Activated CD4-positive, alpha-beta T cell treated with anti-CD3 and anti-CD28 coated beads, Interleukin-2, Interleukin-4, amounts not matched to agents 100 ng/mL and 50 ng/mL, durations not matched to agents 16 hours and 8 hours (primary cell): Measurements from ENCODE around the gene NCOA7.
A peak's percentile ranks its signal among the peaks of the same experiment; 100 is the strongest.
"Not testable (repeated sequence)": the region's sequence is repeated elsewhere in the genome, so short reads cannot be mapped to it uniquely, and the experiment has no call there.

Experiments used
- DNase-seq: peaks from one replicate; pipeline ENCODE4 v3.0.0-alpha.2; 2020; ENCODE audit warnings: low spot score

Gene NCOA7

DNA sequence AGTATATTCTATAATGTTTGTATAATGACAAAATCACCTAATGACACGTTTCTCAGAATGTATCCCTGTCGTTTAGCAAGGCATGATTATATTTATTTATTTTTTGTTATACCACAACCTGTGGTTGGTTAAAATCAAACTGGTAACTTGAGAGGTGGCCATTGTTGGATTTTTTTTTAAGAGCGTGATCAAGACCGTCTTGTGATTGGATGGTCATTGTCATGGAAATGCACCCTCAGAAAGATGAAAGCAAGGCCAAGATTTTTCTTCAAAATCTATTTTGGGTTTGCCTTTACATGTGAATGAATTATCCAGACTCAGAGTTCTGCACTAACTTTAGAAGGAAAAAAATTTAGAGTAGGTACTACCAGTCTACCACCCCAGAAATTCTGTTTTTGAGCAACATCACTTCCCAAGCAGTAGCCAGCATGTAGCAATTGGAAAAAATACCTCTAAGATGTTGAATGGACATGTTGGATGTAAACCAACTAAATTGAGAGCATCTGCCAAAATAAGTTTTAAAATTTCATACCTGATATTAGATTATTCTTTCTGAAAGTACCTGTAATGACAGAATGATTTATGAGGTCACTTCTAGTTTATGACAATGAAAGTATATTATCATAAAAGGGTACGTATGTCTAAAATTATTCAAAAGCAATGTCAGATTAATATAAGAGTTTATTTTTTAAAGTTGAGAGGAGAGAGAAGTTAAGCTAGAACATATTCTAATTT, 50.8 kb downstream of the NCOA7 start:
- DNase-seq = no peak

- no peak for DNase-seq
These were observed 51.4 kb downstream of the NCOA7 start for GRCh38 chr6:125842091-125842626.

GRCh38 chr6:125843593-125843992, 52.8 kb downstream of the NCOA7 start:
- DNase-seq = no peak

DNA sequence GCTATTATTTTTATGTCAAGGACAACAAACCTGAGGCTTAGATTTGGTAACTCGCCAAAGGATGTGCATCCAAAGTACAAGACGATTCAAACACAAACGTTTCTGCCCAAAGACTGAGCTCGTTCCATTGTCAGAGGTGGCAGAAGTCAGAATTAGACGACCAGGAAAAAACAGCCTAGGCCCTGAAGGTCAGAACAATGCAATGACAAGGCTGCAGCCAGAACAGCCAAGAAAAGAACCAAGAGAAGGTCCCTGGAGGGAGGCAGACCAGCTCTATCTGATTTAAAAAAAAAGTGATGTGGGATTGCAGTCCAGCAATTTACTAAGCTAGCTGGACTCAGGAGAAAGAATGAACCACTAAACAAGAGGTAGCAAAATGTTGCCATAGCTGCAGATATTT, 54.2 kb downstream of the NCOA7 start:
- no peak for DNase-seq

- no peak for DNase-seq
These were observed 55.7 kb downstream of the NCOA7 start for GRCh38 chr6:125846292-125847024.

- not testable (repeated sequence) for DNase-seq
These were observed 57.5 kb downstream of the NCOA7 start for GRCh38 chr6:125848286-125848685.

DNA sequence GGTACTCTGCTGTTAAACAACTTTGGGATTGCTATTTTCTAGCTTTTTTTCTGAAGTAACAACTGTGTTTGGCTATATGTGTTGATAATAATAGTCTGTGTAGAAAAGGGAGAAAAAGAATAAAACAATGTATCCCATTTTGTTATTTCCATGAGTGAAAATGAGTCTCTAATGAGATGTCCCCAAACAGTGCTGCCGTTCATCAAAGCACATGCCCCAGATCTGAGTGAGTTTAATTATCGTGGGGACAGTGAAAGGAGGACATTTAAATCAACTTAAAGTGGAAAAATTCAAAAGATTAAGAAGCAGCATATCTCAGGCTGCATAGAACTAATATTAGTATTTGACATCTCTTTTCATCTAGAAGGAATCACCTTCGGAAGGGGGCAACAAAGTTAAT, 59.6 kb downstream of the NCOA7 start:
- DNase-seq = no peak

- no peak for DNase-seq
These were observed 61.8 kb downstream of the NCOA7 start for GRCh38 chr6:125852587-125852986.

- DNase-seq = no peak
These were observed 62.4 kb downstream of the NCOA7 start for GRCh38 chr6:125853168-125853567.

- DNase-seq = no peak
These were observed 63.0 kb downstream of the NCOA7 start for GRCh38 chr6:125853756-125854155.

DNA sequence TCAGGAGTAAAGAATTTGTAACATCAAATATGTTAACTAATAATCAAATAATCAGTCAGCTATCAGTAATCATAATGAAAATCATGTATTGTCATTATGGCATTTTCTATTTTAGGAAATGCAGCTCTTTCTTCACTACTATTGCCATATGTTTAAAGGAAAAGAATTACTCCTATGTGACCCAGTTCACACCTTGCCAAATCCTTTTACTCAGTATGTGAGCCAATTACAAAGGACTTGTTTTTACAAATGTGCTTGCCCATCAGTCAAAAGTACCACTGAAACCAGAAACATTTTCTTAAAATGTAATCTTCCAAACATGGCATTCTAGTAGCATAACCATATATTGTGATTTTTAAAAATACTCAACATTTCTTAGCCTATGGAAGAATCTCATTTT, 63.6 kb downstream of the NCOA7 start:
- no peak for DNase-seq

- peak; percentile 19 for DNase-seq
These were observed 65.0 kb downstream of the NCOA7 start for GRCh38 chr6:125855783-125856182.

DNA sequence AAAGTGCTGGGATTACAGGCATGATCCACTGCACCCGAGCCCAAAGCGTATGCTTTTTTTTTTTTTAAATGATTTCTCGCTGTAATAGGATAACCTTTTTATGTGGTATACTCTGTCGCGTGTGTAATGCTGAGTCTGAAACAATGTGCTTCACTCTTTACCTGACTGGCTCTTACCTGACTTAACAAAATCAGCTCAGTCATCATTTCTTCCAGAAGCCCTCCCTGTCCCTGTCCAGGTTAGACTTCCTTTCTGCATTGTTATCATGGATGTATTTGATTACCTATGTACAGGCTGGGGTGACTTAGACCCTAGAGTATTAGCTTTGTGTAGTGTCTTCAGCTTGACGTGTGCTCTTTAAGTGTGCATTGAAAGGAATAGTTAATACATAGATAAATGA, 67.1 kb downstream of the NCOA7 start:
- DNase-seq = no peak

DNA sequence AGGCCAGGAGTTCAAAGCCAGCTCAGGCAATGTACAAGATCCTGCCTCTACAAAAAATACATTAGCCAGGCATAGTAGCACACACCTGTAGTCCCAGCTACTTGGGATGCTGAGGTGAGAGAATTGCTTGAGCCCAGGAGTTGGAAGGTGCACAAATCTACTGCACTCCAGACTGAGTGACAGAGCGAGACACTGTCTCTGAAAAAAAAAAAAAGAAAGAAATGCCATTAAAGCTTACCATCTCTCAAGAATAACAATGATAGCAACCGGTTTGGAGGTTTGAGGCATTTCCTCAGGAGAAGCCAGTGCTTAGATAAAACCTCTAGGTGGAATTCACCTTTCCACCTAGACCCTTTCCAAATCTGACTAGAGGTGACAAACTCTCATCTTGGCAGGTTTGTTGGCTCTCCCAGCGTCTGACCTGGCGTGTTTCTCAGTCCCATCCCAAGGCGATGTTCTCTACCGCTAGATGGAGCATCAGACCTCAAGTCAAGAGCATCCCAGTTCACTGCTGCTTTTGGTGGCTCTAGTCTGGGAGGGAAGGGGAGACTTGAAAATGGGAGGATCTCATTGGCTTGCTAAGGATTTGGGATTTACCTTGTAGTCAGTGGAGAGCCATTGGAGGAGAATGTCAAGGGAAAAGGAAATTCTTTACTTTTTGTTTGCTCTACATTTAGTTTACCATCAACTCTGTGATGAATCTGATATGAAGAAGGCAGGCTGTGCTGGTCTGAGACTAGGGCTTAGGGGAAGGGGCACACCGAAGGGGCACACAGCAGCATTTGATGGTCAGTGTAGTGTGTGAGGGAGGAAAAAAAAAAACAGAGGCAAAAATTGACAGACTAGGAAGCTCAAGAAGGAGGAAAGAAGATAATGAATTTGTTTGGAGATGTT, 67.9 kb downstream of the NCOA7 start:
- DNase-seq = peak; percentile 42

DNA sequence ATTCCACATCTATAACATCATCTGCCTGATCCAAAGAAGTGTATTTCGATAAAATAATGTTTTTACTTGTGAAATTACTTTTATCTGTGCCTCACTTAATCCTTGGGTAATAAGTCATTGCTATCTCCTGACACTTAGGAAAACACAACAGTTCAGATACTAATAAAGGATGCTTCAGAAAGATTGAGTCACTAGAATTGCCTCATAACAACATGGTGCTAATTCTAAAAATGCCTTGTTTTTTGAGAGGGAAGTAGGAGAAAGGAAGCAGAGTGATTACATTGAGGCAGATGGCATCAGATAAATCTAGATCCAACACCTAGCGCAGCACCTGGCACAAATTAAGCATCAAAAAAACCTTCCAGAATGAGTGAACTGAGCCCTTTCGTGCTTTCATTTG, 69.0 kb downstream of the NCOA7 start:
- no peak for DNase-seq

DNA sequence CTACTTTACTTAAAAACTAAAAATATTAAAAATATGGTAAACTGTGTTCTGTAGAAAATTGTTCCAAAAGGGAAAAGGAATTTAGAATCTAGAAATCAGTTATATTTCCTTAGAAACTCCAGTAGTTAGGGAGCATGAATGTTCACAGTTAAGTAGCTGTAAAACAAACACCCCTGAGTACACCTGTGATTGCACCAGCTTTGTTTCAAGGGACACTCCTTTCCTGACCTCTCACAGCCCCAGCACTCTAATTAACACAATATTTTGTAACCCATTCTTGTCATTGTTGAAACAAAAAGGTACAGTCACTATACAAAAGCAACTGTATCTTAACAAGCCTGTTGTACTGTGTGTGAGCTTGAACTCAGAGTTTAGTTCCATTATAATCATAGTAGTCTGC, 72.3 kb downstream of the NCOA7 start:
- no peak for DNase-seq

GRCh38 chr6:125865015-125865414, 74.3 kb downstream of the NCOA7 start:
- DNase-seq = no peak

DNA sequence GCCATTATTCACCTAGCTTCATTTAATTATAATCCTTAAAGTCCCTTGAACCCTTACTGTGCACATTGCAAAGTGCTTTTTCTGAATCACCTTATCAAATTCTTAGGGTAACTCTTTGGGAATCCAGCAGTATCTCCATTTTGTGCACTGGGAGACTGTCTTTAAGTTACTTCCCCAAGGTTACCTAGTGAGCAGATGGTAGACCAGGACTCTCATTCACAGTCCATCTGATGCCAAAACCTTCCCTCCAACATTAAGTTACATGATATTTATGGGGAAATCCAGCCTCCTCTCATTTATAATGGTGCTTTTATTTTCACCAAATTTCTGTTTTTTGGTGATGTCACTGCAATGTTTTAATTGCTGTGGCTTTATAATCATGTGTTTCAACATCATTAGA, 75.7 kb downstream of the NCOA7 start:
- no peak for DNase-seq

- no peak for DNase-seq
These were observed 76.8 kb downstream of the NCOA7 start for GRCh38 chr6:125867483-125867942.

- DNase-seq = no peak
These were observed 77.5 kb downstream of the NCOA7 start for GRCh38 chr6:125868252-125868651.

DNA sequence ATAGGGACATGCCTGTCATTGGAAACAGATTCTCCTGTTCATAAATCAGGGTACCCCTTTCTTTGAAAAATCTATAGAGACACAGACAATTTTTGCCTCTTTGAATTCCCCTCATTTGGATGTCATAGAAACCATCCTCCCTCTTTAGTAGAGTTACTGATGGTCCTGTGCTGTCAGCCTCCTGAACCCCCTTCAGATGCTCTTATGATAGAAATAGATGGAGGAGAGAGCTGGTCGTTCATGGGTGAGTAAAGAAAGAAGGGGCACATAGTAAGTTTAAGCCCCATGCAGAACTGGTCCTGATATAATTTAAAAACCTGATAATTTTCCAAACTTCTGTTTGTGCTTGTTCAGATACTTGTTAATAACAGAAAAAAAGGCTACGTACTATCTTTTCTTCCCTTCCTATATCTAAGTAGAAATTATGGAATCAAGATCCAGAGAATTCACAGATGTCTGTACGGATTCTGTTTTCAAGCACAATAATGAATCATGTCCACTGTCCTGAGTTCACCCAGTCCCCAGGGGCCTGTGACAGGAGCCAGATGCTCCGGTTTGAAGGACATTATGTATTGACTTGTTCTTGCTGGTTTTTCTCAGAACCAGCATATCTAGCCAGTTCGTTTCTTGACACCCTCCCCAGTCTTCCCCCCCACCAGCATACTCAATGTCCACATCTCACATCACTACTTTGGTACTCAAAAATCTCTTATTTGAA, 78.1 kb downstream of the NCOA7 start:
- no peak for DNase-seq

DNA sequence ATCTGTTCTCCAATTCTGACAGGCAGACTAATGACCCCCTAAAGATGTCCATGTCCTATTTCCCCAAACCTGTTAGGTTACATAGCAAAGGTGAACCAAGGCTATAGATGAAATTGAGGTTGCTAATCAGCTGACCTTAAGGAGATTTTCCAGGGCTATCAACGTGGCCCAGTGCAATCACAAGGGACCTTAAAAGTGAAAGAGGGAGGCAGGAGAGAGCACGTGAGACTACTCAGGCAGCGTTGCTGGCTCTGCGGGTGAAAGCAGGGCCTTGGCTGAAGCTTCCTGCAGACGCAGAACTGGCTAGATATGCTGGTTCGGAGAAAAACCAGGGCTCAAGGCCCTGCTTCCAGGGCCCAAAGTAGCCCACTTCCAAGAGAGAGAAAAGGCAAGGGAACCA, 78.7 kb downstream of the NCOA7 start:
- DNase-seq = no peak
